Pancreas (tissue), 10 donors: Measurements from ENCODE around the gene C10orf143. TPM values are rescaled to one million over a fixed set of nuclear protein-coding genes. Genes with fewer than 3 reads are reported as not detected.

Experiments used
- ATAC-seq, 4 donors: fragments of 200-7000 bp; cut with Tn5 transposase; one replicate each; pipeline versions ENCODE4 v1.8.0 to v1.9.1; 2020; ENCODE audit warnings: mild to moderate bottlenecking in 4 of 4, moderate library complexity in 4 of 4
- DNase-seq, 6 donors: peaks; one replicate each; pipeline ENCODE4 v3.0.0-alpha.2; 2020
- FAIRE-seq: peaks from 2 replicates; lab custom pipeline; 2012; peaks lifted over from hg19 to GRCh38; lab: Jason Lieb, UNC
- H3K27ac ChIP-seq, 4 donors: fragments of 200-600 bp; sonication (generic); 1 replicate in 3 of 4; 2 replicates in 1 of 4; pipeline versions ENCODE4 v1.5.0 to v1.8.0; 2020
- H3K27me3 ChIP-seq, 4 donors: fragments of 200-600 bp; one replicate each; pipeline ENCODE4 v1.8.0; 2021
- H3K36me3 ChIP-seq, 3 donors: fragments of 200-600 bp; sonication (generic) in 1 of 3; one replicate each; pipeline versions ENCODE4 v1.5.0 to v1.8.0; 2020 to 2021
- H3K4me1 ChIP-seq, 3 donors: fragments of 200-600 bp; one replicate each; pipeline ENCODE4 v1.8.0; 2021
- H3K4me3 ChIP-seq, 4 donors: fragments of 200-600 bp; sonication (generic) in 2 of 4; one replicate each; pipeline versions ENCODE4 v1.5.0 to v1.8.0; 2020 to 2021
- H3K9me3 ChIP-seq, 4 donors: fragments of 200-600 bp; one replicate each; pipeline ENCODE4 v1.8.0; 2021
- CTCF ChIP-seq, 4 donors: fragments of 200-600 bp; sonication (generic) in 3 of 4; IDR thresholded peaks; one replicate each; pipeline versions ENCODE4 v1.5.0 to v1.8.0; 2021; ENCODE audit warnings: antibody characterized with exemption in 4 of 4
- WGBS, 2 donors: extraction: QIAGEN DNeasy Blood & Tissue Kit; methylation state at CpG; one replicate each; pipeline ENCODE4 v1.1.7; 2013; 5-methylcytosine and 5-hydroxymethylcytosine counted together
- intact Hi-C, 3 donors: fragments of 100-400 bp; cut with DNase I; formaldehyde crosslinking; loops; one replicate each; pipeline versions ENCODE4 v1.11.1 to v1.14.2; 2022
- polyA plus RNA-seq, 2 donors: library from polyadenylated mRNA; stranded (reverse); fragments of 200-250 nt; gene quantifications; one replicate each; pipeline ENCODE4 v1.2.3, GENCODE V29; 2013
- total RNA-seq, 6 donors: library from RNA; stranded (reverse); fragmentation: NEBNext Ultra II Directional in 4 of 6; extraction: Animal tissue kit (Norgen Biotek cat#: 25700) in 4 of 6; gene quantifications; one replicate each; pipeline versions ENCODE4 v1.2.1 to v1.2.4, GENCODE V29; 2021 to 2023
- donor health status: healthy with polysubstance abuse.
- donor health status: DM: no; HTN: no; CAD: no; lungs with moderate emphysema.
- donor health status: DM: no; HTN: no; CAD: no.
- donor health status: control.
- donor health status: control.
- donor health status: Bipolar disorder and iron deficiency.
- donor health status: DM: yes; HTN: yes; CAD: no.
- donor health status: DM: no; HTN: no; CAD: no.
- donor health status: DM: no; HTN: no; CAD: no.
- donor health status: DM: yes; HTN: yes; CAD: no.

Gene C10orf143
- total and polyA plus RNA-seq, 8 donors, result 1.6 to 7.1 (median 2.7) TPM

DNA sequence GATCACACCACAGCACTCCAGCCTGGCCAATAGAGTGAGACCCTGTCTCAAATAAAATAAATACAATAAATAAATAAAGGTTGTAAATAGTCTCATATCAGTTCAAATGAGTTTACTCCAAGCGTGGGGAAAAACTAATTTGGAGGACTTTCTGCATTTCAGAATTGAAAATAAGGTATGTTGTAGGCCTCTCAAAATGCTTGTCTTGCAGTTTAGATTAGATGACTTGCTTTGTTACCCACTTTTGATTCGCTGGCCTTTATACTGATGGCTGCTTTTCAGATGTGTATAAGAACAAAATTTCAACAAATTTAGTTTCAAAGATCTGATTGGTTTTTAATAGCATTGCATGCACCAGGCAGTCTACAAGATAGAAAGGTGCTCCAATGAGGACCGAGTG, 2.2 kb upstream of the C10orf143 start:
- intact Hi-C loops, result no loop called here
- Histone ChIP-seq H3K4me1 (peaks cover 0 to 6% (median 6%) of the 10 kb centered on the region in 3 donors), H3K36me3 (no peaks in the 10 kb centered on the region), H3K27me3 (no peaks in the 10 kb centered on the region), H3K9me3 (no peaks in the 10 kb centered on the region), H3K4me3 (no peak overlapping the region), H3K27ac (no peak overlapping the region)
- DNase-seq, result no peak
- WGBS, 2 donors, result 87 to 88% methylated on average over 3 of the region's 3 CpGs
- no peak for FAIRE-seq
- ATAC-seq, result no peak
- no peak for TF ChIP-seq CTCF (IDR thresholded peaks at IDR 0.05)

- 77% methylated on average over 6 of the region's 6 CpGs for WGBS, 2 donors
- DNase-seq (no peak), FAIRE-seq (no peak), ATAC-seq (no peak)
- intact Hi-C loops, result no loop called here
- Histone ChIP-seq H3K27me3 (no peaks in the 10 kb centered on the region), H3K27ac (peak overlapping the region in 3 of 4 donors; percentile 82 to 87 (median 82)), H3K4me3 (peak overlapping the region; percentile 35 to 88 (median 65)), H3K36me3 (no peaks in the 10 kb centered on the region), H3K9me3 (no peaks in the 10 kb centered on the region), H3K4me1 (peaks cover 0 to 6% (median 6%) of the 10 kb centered on the region in 3 donors)
- no peak for TF ChIP-seq CTCF (IDR thresholded peaks at IDR 0.05)
Observed at GRCh38 chr10:130111852-130112180, 1.2 kb upstream of the C10orf143 start.

- peak overlapping the region; percentile 82 to 90 (median 84) for H3K27ac ChIP-seq
- ATAC-seq (peak; percentile 86 to 94 (median 88)), DNase-seq (peak; percentile 86 to 97 (median 94)), FAIRE-seq (peak; percentile 67)
- no peaks in the 10 kb centered on the region for H3K9me3 ChIP-seq
- peaks cover 0 to 6% (median 6%) of the 10 kb centered on the region in 3 donors for H3K4me1 ChIP-seq
- intact Hi-C loops, result no loop called here
- H3K36me3 ChIP-seq, result no peaks in the 10 kb centered on the region
- H3K27me3 ChIP-seq, result no peaks in the 10 kb centered on the region
- WGBS, 2 donors, result 1 to 2% methylated on average over 44 to 49 of the region's 49 CpGs
- TF ChIP-seq CTCF (IDR thresholded peaks at IDR 0.05), result no peak
- peak overlapping the region; percentile 35 to 88 (median 65) for H3K4me3 ChIP-seq
Observed at GRCh38 chr10:130111113-130111851, 652 bp upstream of the C10orf143 start.

DNA sequence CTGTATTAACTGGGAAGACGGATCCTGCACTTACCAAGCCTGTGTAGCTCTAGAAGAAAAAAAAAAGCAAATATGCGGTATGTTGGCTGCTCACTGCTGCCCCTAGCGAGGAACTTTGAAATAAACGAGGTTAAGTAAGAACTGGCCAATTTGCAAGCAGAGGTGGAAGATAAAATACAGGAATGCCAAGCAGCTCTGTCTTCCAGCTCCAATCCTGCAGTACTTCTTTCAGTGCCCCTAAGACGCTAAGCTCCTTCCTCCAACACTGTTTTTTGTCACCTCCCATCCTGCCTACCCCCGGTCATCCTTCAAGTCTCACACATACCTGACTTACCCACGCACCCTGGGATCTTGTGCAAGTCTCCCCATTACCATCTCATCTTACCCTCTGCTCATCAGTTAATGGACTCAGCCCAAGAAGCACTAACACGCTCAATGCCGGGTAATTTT, 809 bp downstream of the C10orf143 start:
- DNase-seq, result peak in 5 of 6 donors; percentile 63 to 80 (median 69)
- TF ChIP-seq CTCF (IDR thresholded peaks at IDR 0.05), result peak; percentile 72 to 77 (median 73)

More for the DNA sequence above, 809 bp downstream of the C10orf143 start:
- peaks cover 0 to 6% (median 6%) of the 10 kb centered on the region in 3 donors for H3K4me1 ChIP-seq
- ATAC-seq, result peak; percentile 29 to 60 (median 50)
- no peaks in the 10 kb centered on the region for H3K27me3 ChIP-seq
- intact Hi-C loops, result no loop called here
- no peaks in the 10 kb centered on the region for H3K9me3 ChIP-seq
- peaks cover 0 to 3% (median 0%) of the 10 kb centered on the region in 3 donors for H3K36me3 ChIP-seq
- FAIRE-seq, result no peak
- 1 to 2% methylated on average over 9 of the region's 9 CpGs for WGBS, 2 donors
- peak overlapping the region; percentile 35 to 88 (median 65) for H3K4me3 ChIP-seq
- peak overlapping the region; percentile 82 to 90 (median 84) for H3K27ac ChIP-seq
